Measurements from ENCODE around the gene LRRC3. TPM values are rescaled to one million over a fixed set of nuclear protein-coding genes. Genes with fewer than 3 reads are reported as not detected.

The LRRC3 gene
- total and polyA plus RNA-seq, 2 of the 8 experiments (the other 6 are each of a cell fraction or from before 2014, with no cell fraction given), result 3.1 to 5.4 TPM

DNA sequence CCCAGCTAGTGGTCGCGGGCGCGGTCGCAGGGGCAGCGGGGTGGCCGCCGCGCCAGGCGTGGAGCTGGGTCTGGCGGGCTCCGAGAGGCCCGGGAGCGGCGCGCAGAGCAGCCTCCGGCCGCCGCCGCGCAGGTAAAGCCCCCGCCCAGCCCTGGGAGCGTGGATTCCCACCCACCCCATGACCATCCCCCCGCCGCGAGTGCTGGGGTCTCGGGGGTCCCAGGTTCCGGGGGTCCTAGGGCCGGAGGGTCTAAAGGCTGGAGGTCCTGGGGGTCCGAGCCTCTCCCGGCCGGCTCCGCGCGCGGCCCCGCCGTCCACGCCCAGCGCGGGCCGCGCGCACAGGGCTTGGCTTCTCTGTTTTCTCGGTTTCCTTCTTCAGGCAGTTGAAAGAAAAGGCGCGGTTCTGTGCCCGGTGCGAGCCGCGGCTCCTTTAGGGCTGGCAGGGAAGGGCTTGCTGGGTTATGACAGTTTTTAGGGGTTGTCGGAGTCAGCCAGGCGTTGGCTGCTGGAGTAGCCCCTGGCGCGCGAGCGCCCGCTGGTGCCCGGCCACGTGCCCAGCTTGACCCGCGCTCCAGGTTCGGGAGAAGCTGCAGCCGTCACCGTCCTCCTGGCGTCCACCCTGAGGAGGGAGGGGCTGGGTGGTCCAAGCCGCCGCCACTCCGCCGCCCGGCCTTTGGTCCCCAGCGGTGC, 359 bp downstream of the LRRC3 start:
- Histone ChIP-seq H3K18ac (ENCODE audit: extremely low read depth, low read length) (no peak overlapping the region), H4K91ac (replicated peaks; ENCODE audit: insufficient read length, low read length) (no peak overlapping the region), H3K79me1 (ENCODE audit: low read depth, low read length) (no peaks in the 10 kb centered on the region), H3K4me1 (replicated peaks in 1 of 4; ENCODE audit: control insufficient read depth in 3 of 4, insufficient read depth in 4 of 4, low read length in 3 of 4) (peaks cover 0 to 5% (median 2%) of the 10 kb centered on the region in 4 experiments; a peak in 3 of 7 replicates), H2BK5ac (ENCODE audit: low read depth, low read length) (no peak overlapping the region), H3K14ac (ENCODE audit: insufficient read length) (no peak overlapping the region), H3K23me2 (ENCODE audit: low read depth, low read length) (peaks cover 5% of the 10 kb centered on the region; the same call in 1 of the 2 replicates), H3K36me3 (ENCODE audit: control insufficient read depth in 2 of 4, insufficient read depth in 4 of 4, low read length in 3 of 4) (no peaks in the 10 kb centered on the region), H2BK15ac (ENCODE audit: low read length) (no peak overlapping the region), H3K27me3 (replicated peaks in 1 of 4; ENCODE audit: control insufficient read depth in 3 of 4, extremely low read depth in 1 of 4, insufficient read depth in 3 of 4, low read length in 3 of 4) (peaks cover 0 to 11% (median 4%) of the 10 kb centered on the region in 4 experiments; a peak in 4 of 7 replicates), H4K20me1 (replicated peaks in 1 of 2; ENCODE audit: control insufficient read depth in 1 of 2, insufficient read depth in 2 of 2, low read length in 2 of 2) (peaks cover 0 to 5% of the 10 kb centered on the region in 2 experiments), H4K8ac (ENCODE audit: extremely low read depth, insufficient read depth, low read length) (no peak overlapping the region), H3K4me2 (ENCODE audit: insufficient read depth in 1 of 2, low read depth in 2 of 2, low read length in 2 of 2) (peak overlapping the region; percentile 74 to 93), H2AK5ac (ENCODE audit: low read depth, low read length) (no peak overlapping the region), H2BK12ac (ENCODE audit: low read depth, low read length) (no peak overlapping the region), H4K5ac (ENCODE audit: insufficient read length, low read depth, low read length) (no peak overlapping the region), H3K79me2 (ENCODE audit: control insufficient read depth in 1 of 2, insufficient read depth in 2 of 2, low read length in 2 of 2) (no peaks in the 10 kb centered on the region), H2BK20ac (ENCODE audit: low read length) (no peak overlapping the region), H2AFZ (ENCODE audit: low read length) (no peak overlapping the region), H3K4ac (replicated peaks; ENCODE audit: insufficient read length, low read depth, low read length) (no peak overlapping the region), H3K9ac (replicated peaks in 1 of 4; ENCODE audit: extremely low read depth in 1 of 4, low read depth in 3 of 4, low read length in 3 of 4) (no peak overlapping the region), H3K4me3 (ENCODE audit: extremely low read depth in 1 of 4, insufficient read depth in 2 of 4, low read depth in 3 of 4, low read length in 4 of 4) (peak overlapping the region; percentile 40 to 74 (median 50)), H2BK120ac (replicated peaks; ENCODE audit: low read depth, low read length) (no peak overlapping the region), H3K27ac (ENCODE audit: low read depth, low read length) (no peak overlapping the region), H3K56ac (replicated peaks; ENCODE audit: insufficient read length, low read depth, low read length) (no peak overlapping the region), H3K9me3 (ENCODE audit: insufficient read depth in 2 of 2, low read depth in 1 of 2, low read length in 1 of 2) (no peaks in the 10 kb centered on the region), H3K23ac (ENCODE audit: insufficient read length) (no peak overlapping the region)
- WGBS, 2 experiments (ENCODE audit: extremely low coverage in 1 of 2, insufficient coverage in 1 of 2, insufficient read length in 1 of 2, insufficient replicate concordance in 2 of 2, low coverage in 1 of 2, low lambda C conversion rate in 2 of 2, missing lambda C conversion rate in 1 of 2), result 3% methylated on average over 13 of the region's 72 CpGs; no CpG with 5 or more reads in 1 of the 2 experiments
- POLR2A ChIA-PET (ENCODE audit: partially characterized antibody), result no interaction called here
- FAIRE-seq (no peak), DNase-seq (ENCODE audit: low read depth in 1 of 2, low spot score in 2 of 2) (peak in 1 of 2 experiments; percentile 69)
- CTCF ChIA-PET (ENCODE audit: partially characterized antibody), result interaction anchor here (0.6 to 2.4 kb wide), 9 partner anchors 14 to 188 kb away, joined by 3 to 7 read pairs (median 3); no protein-coding TSS in a partner anchor
- TF ChIP-seq HDAC6 (IDR thresholded peaks at IDR 0.05; ENCODE audit: low read depth, low read length) (no peak), CTCF (IDR thresholded peaks at IDR 0.05; ENCODE audit: control extremely low read depth in 1 of 3, insufficient read depth in 1 of 3, low read depth in 1 of 3, low read length in 3 of 3) (peak in 2 of 3 experiments; percentile 1 to 11; a peak in 1 of 4 replicates), ATF3 (IDR thresholded peaks at IDR 0.05; ENCODE audit: insufficient read depth, low read depth, low read length) (0 out of 2 replicates have a peak, but pooled peaks have one; percentile 15), ASH2L (IDR thresholded peaks at IDR 0.05; ENCODE audit: low read length) (peak; percentile 21), KDM5A (IDR thresholded peaks at IDR 0.05; ENCODE audit: low read length) (no peak), JUN (IDR thresholded peaks at IDR 0.05; ENCODE audit: low read depth, low read length) (no peak)
- TF ChIP-seq, protein P1, sequence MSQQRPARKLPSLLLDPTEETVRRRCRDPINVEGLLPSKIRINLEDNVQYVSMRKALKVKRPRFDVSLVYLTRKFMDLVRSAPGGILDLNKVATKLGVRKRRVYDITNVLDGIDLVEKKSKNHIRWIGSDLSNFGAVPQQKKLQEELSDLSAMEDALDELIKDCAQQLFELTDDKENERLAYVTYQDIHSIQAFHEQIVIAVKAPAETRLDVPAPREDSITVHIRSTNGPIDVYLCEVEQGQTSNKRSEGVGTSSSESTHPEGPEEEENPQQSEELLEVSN (IDR thresholded peaks at IDR 0.05), result peak; percentile 79

Measured in H1 (cell line).